Measurements from ENCODE around the gene ZNF57. TPM values are rescaled to one million over a fixed set of nuclear protein-coding genes. Genes with fewer than 3 reads are reported as not detected.

ZNF57 gene
- total RNA-seq, 1 donor from 2014 or later = 2.2 TPM

DNA sequence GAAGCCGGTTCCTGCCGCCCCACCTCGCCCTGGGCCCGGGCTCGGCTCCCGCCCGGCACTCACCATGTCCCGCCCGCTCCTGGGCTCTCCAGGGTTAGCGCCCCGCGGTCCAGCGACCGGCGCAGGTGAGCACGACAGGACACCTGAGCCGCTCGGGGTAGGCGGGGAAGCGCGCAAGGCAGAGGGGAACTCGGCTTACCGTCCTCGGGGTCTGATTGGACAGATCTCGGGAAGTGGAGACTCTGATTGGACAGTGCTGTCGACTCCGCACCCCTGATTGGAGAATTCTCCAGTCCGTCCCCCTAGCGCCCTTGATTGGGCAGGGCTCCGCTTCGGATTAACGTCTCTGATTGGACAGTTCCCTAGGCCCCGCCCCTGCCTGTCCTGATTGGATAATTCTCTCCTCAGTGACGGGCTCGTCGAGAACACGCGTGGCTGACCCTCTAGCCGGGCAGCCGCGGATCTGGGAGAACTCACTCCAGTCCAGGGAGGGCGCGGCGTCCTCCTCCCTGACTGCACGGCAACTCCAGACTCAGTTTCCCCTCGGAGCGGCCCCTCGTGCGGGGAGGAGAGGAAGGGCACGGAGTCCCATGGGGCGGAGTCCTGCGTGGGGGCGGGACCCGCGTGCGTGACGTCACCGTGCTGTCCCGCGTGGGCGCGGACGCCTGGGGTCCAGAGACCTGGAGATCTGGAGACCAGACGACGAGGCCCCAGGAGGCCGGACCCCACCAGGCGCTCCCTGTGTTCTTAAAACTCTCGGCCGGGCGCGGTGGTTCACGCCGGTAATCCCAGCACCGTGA lies 44.2 kb downstream of the ZNF57 start, which contains the start of gene ZNF77:
ZNF77 (minus strand) TSS at position 197 of the 800 bp plus-strand sequence; CDS start at position 66, 131 bp downstream.
- peak; percentile 83 for DNase-seq (ENCODE audit: low spot score)
- Mint-ChIP-seq H3K4me3 (ENCODE audit: unreplicated experiment) (peak within 1 kb of the TSS; percentile 92), H3K36me3 (ENCODE audit: low read depth, unreplicated experiment) (peaks cover 21% of the 10 kb centered on the region), H3K27me3 (ENCODE audit: unreplicated experiment) (peaks cover 7% of the 10 kb centered on the region), H3K4me1 (ENCODE audit: unreplicated experiment) (peaks cover 30% of the 10 kb centered on the region), H3K27ac (ENCODE audit: unreplicated experiment) (no peak within 1 kb of the TSS), H3K9me3 (ENCODE audit: unreplicated experiment) (no peaks in the 10 kb centered on the region)
- TF ChIP-seq, protein P1, sequence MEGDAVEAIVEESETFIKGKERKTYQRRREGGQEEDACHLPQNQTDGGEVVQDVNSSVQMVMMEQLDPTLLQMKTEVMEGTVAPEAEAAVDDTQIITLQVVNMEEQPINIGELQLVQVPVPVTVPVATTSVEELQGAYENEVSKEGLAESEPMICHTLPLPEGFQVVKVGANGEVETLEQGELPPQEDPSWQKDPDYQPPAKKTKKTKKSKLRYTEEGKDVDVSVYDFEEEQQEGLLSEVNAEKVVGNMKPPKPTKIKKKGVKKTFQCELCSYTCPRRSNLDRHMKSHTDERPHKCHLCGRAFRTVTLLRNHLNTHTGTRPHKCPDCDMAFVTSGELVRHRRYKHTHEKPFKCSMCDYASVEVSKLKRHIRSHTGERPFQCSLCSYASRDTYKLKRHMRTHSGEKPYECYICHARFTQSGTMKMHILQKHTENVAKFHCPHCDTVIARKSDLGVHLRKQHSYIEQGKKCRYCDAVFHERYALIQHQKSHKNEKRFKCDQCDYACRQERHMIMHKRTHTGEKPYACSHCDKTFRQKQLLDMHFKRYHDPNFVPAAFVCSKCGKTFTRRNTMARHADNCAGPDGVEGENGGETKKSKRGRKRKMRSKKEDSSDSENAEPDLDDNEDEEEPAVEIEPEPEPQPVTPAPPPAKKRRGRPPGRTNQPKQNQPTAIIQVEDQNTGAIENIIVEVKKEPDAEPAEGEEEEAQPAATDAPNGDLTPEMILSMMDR (IDR thresholded peaks at IDR 0.05; ENCODE audit: unreplicated experiment) = no peak

DNA sequence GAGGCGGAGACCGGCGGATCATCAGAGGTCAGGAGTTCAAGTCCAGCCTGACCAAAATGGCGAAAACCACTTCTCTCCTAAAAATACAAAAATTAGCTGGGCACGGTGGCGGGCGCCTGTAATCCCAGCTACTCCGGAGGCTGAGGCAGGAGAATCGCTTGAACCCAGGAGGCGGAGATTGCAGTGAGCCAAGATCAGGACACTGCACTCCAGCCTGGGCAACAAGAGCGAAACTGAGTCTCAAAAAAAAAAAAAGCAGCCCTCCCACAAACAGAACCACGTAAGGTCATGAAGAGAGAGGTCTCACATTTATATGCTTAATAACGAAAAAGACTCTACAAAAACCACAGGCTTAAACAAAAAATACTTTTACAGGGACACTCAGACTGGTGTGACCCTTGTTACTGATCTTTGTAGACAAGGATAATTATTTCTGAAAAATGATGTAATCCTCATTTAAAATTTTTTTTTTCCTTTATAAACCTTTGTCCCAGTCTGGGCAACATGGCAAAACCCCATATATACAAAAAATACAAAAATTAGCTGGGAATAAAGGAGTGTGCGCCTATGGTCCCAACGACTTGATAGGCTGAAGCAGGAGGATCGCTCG lies 45.0 kb downstream of the ZNF57 start:
- peaks cover 21% of the 10 kb centered on the region for H3K36me3 Mint-ChIP-seq (ENCODE audit: low read depth, unreplicated experiment)
- peaks cover 9% of the 10 kb centered on the region for H3K27me3 Mint-ChIP-seq (ENCODE audit: unreplicated experiment)
- peaks cover 30% of the 10 kb centered on the region for H3K4me1 Mint-ChIP-seq (ENCODE audit: unreplicated experiment)
- H3K27ac Mint-ChIP-seq (ENCODE audit: unreplicated experiment) = no peak overlapping the region
- no peaks in the 10 kb centered on the region for H3K9me3 Mint-ChIP-seq (ENCODE audit: unreplicated experiment)
- H3K4me3 Mint-ChIP-seq (ENCODE audit: unreplicated experiment) = no peak overlapping the region
- no peak for DNase-seq (ENCODE audit: low spot score)
- TF ChIP-seq, protein P1 (IDR thresholded peaks at IDR 0.05; ENCODE audit: unreplicated experiment) = no peak

- peaks cover 8% of the 10 kb centered on the region for H3K27me3 Mint-ChIP-seq (ENCODE audit: unreplicated experiment)
- H3K27ac Mint-ChIP-seq (ENCODE audit: unreplicated experiment) = peak overlapping the region; percentile 99
- peak; percentile 82 for DNase-seq (ENCODE audit: low spot score)
- TF ChIP-seq, protein P1 (IDR thresholded peaks at IDR 0.05; ENCODE audit: unreplicated experiment) = no peak
- peaks cover 11% of the 10 kb centered on the region for H3K36me3 Mint-ChIP-seq (ENCODE audit: low read depth, unreplicated experiment)
- H3K9me3 Mint-ChIP-seq (ENCODE audit: unreplicated experiment) = no peaks in the 10 kb centered on the region
- H3K4me3 Mint-ChIP-seq (ENCODE audit: unreplicated experiment) = peak overlapping the region; percentile 96
- peaks cover 24% of the 10 kb centered on the region for H3K4me1 Mint-ChIP-seq (ENCODE audit: unreplicated experiment)
Measured at GRCh38 chr19:2949939-2950285, 49.2 kb downstream of the ZNF57 start.

- Mint-ChIP-seq H3K9me3 (ENCODE audit: unreplicated experiment) (no peaks in the 10 kb centered on the region), H3K4me1 (ENCODE audit: unreplicated experiment) (peaks cover 24% of the 10 kb centered on the region)
Measured at GRCh38 chr19:2950286-2951124, 49.8 kb downstream of the ZNF57 start.

More at GRCh38 chr19:2950286-2951124, 49.8 kb downstream of the ZNF57 start:
- DNase-seq (ENCODE audit: low spot score) = peak; percentile 100
- peak overlapping the region; percentile 96 for H3K4me3 Mint-ChIP-seq (ENCODE audit: unreplicated experiment)
- TF ChIP-seq, protein P1 (IDR thresholded peaks at IDR 0.05; ENCODE audit: unreplicated experiment) = no peak
- peak overlapping the region; percentile 99 for H3K27ac Mint-ChIP-seq (ENCODE audit: unreplicated experiment)
- peaks cover 8% of the 10 kb centered on the region for H3K27me3 Mint-ChIP-seq (ENCODE audit: unreplicated experiment)
- H3K36me3 Mint-ChIP-seq (ENCODE audit: low read depth, unreplicated experiment) = peaks cover 11% of the 10 kb centered on the region
